WTC11 (cell line): Measurements from ENCODE around the gene CA5B. TPM values are rescaled to one million over a fixed set of nuclear protein-coding genes. Genes with fewer than 3 reads are reported as not detected.

Experiments
- ATAC-seq: fragments of 200-7000 bp; cut with Tn5 transposase; 2 replicates; pipeline ENCODE4 v1.10.0; 2021; ENCODE audit warnings: mild to moderate bottlenecking, moderate library complexity
- CTCF ChIA-PET: fragments of 300-600 bp; sonication (Branson Sonifier 250); formaldehyde crosslinking; loops from one replicate; lab custom pipeline; 2021; ENCODE audit warnings: antibody characterized with exemption; lab: Charles Lee
- POLR2A ChIA-PET: fragments of 350-600 bp; sonication (Branson Sonifier 250); formaldehyde crosslinking; loops from one replicate; lab custom pipeline; 2021; ENCODE audit warnings: antibody characterized with exemption; lab: Charles Lee
- DNase-seq: peaks from one replicate; pipeline ENCODE4 v3.0.0; 2021; ENCODE audit warnings: low spot score
- H3K27ac Mint-ChIP-seq: 2 replicates; pipeline ENCODE4 v1.8.0; 2021; ENCODE audit warnings: mixed read lengths
- H3K27me3 Mint-ChIP-seq: 2 replicates; pipeline ENCODE4 v1.8.0; 2021; ENCODE audit warnings: low read depth, mild to moderate bottlenecking, moderate library complexity, mixed read lengths
- H3K36me3 Mint-ChIP-seq: 2 replicates; pipeline ENCODE4 v1.8.0; 2021; ENCODE audit warnings: mixed read lengths
- H3K4me1 Mint-ChIP-seq: 2 replicates; pipeline ENCODE4 v1.8.0; 2022; ENCODE audit warnings: mixed read lengths
- H3K4me3 Mint-ChIP-seq: 2 replicates; pipeline ENCODE4 v1.8.0; 2021; ENCODE audit warnings: mild to moderate bottlenecking, moderate library complexity, mixed read lengths
- H3K9me3 Mint-ChIP-seq: 2 replicates; pipeline ENCODE4 v1.8.0; 2021; ENCODE audit warnings: mixed read lengths
- AFF4 ChIP-seq: sonication (generic); formaldehyde crosslinking; IDR thresholded peaks from 2 replicates; pipeline ENCODE4 v1.8.1; 2023; ENCODE audit warnings: mild to moderate bottlenecking, missing genetic modification reagents, borderline replicate concordance
- ARID4B ChIP-seq: sonication (generic); formaldehyde crosslinking; IDR thresholded peaks from 2 replicates; pipeline ENCODE4 v1.8.0; 2023; ENCODE audit warnings: missing genetic modification reagents, mild to moderate bottlenecking, borderline replicate concordance
- CREM ChIP-seq: sonication (generic); formaldehyde crosslinking; IDR thresholded peaks from 2 replicates; pipeline ENCODE4 v1.8.1; 2022; ENCODE audit warnings: mild to moderate bottlenecking, missing genetic modification reagents, moderate library complexity
- FOXP4 ChIP-seq: sonication (generic); formaldehyde crosslinking; IDR thresholded peaks from 2 replicates; pipeline ENCODE4 v1.8.0; 2022; ENCODE audit warnings: mild to moderate bottlenecking, missing genetic modification reagents
- GABPB1 ChIP-seq: sonication (generic); formaldehyde crosslinking; IDR thresholded peaks from 2 replicates; pipeline ENCODE4 v1.8.1; 2023; ENCODE audit warnings: mild to moderate bottlenecking, missing genetic modification reagents
- IRF2 ChIP-seq: sonication (generic); formaldehyde crosslinking; IDR thresholded peaks from 2 replicates; pipeline ENCODE4 v1.8.0; 2022; ENCODE audit warnings: low read depth, missing genetic modification reagents, borderline replicate concordance
- MAX ChIP-seq: sonication (generic); formaldehyde crosslinking; IDR thresholded peaks from 2 replicates; pipeline ENCODE4 v1.8.0; 2022; ENCODE audit warnings: mild to moderate bottlenecking, missing genetic modification reagents
- NR1H2 ChIP-seq: sonication (generic); formaldehyde crosslinking; IDR thresholded peaks from 2 replicates; pipeline ENCODE4 v1.9.0; 2021; ENCODE audit warnings: mild to moderate bottlenecking, moderate library complexity, missing genetic modification reagents
- OVOL2 ChIP-seq: fragments of 250-450 bp; sonication (Bioruptor Pico); IDR thresholded peaks from 2 replicates; pipeline ENCODE4 v1.9.0; 2021; ENCODE audit warnings: mild to moderate bottlenecking, borderline replicate concordance
- USF2 ChIP-seq: sonication (generic); formaldehyde crosslinking; IDR thresholded peaks from 2 replicates; pipeline ENCODE4 v1.8.1; 2023; ENCODE audit warnings: mild to moderate bottlenecking, missing genetic modification reagents, moderate library complexity
- ZNF263 ChIP-seq: sonication (generic); formaldehyde crosslinking; IDR thresholded peaks from 2 replicates; pipeline ENCODE4 v1.8.1; 2022; ENCODE audit warnings: low read depth, mild to moderate bottlenecking, moderate library complexity, missing genetic modification reagents
- ZNF317 ChIP-seq: sonication (generic); formaldehyde crosslinking; IDR thresholded peaks from 2 replicates; pipeline ENCODE4 v1.8.1; 2023; ENCODE audit warnings: low read depth, mild to moderate bottlenecking, moderate library complexity, missing genetic modification reagents, borderline replicate concordance
- ZNF423 ChIP-seq: fragments of 250-450 bp; sonication (Bioruptor Pico); IDR thresholded peaks from 2 replicates; pipeline ENCODE4 v2.1.2; 2022; ENCODE audit warnings: mild to moderate bottlenecking, moderate library complexity
- ZNF671 ChIP-seq: fragments of 250-450 bp; sonication (Bioruptor Pico); IDR thresholded peaks from 2 replicates; pipeline ENCODE4 v1.8.0; 2021; ENCODE audit warnings: mild to moderate bottlenecking
- total RNA-seq: library from RNA; stranded (reverse); gene quantifications from 3 replicates; pipeline ENCODE4 v1.2.3, GENCODE V29; 2021

Gene CA5B
- total RNA-seq, 1 experiment from 2014 or later, result 9.0 TPM

GRCh38 chrX:15737959-15738902 lies at the start of gene CA5B (continued):
- TF ChIP-seq FOXP4 (CRISPR knock-in tag), result no peak
- no peak for TF ChIP-seq CREM (CRISPR knock-in tag)

GRCh38 chrX:15694941-15695451 lies 43.1 kb upstream of the CA5B start:
- H3K4me1 Mint-ChIP-seq, result no peaks in the 10 kb centered on the region
- no peaks in the 10 kb centered on the region for H3K27me3 Mint-ChIP-seq
- ChIA-PET POLR2A (no interaction called here), CTCF (no interaction called here)
- ATAC-seq (no peak), DNase-seq (no peak)
- H3K4me3 Mint-ChIP-seq, result no peak overlapping the region
- no peaks in the 10 kb centered on the region for H3K9me3 Mint-ChIP-seq
- TF ChIP-seq ZNF671 (CRISPR knock-in tag), result no peak
- TF ChIP-seq GABPB1 (CRISPR knock-in tag), result no peak
- no peak for TF ChIP-seq ZNF317 (CRISPR knock-in tag)
- no peak for TF ChIP-seq OVOL2 (CRISPR knock-in tag)
- TF ChIP-seq USF2, result no peak
- no peak for TF ChIP-seq CREM (CRISPR knock-in tag)
- TF ChIP-seq ZNF263 (CRISPR knock-in tag), result no peak
- TF ChIP-seq IRF2, result no peak
- TF ChIP-seq ARID4B (CRISPR knock-in tag), result no peak
- no peak for TF ChIP-seq ZNF423 (CRISPR knock-in tag)
- no peak for TF ChIP-seq MAX
- TF ChIP-seq AFF4 (CRISPR knock-in tag), result no peak
- TF ChIP-seq NR1H2, result no peak
- H3K27ac Mint-ChIP-seq, result no peak overlapping the region
- peaks cover 33% of the 10 kb centered on the region for H3K36me3 Mint-ChIP-seq
